K562 (cell line): ENCODE measurements around the gene HTR3E. TPM values are rescaled to one million over a fixed set of nuclear protein-coding genes. Genes with fewer than 3 reads are reported as not detected.

Source experiments
- BHLHE40 ChIP-seq: IDR thresholded peaks from 2 replicates; pipeline ENCODE4 v1.6.1; 2011; ENCODE audit warnings: low read length, improper control_type of control experiment
- CREB3L1 ChIP-seq: fragments of 450-650 bp; IDR thresholded peaks from 2 replicates; pipeline ENCODE4 v1.6.1; 2014; ENCODE audit warnings: low read depth, mild to moderate bottlenecking, moderate library complexity, borderline replicate concordance
- EP300 ChIP-seq: IDR thresholded peaks from 2 replicates; pipeline ENCODE4 v1.6.1; 2012; ENCODE audit warnings: low read length, improper control_type of control experiment
- ESRRA ChIP-seq: fragments of 450-650 bp; IDR thresholded peaks from 2 replicates; pipeline ENCODE4 v1.6.1; 2014; ENCODE audit warnings: low read depth, mild to moderate bottlenecking, moderate library complexity, borderline replicate concordance
- ETS1 ChIP-seq: conservative IDR thresholded peaks from 2 replicates; pipeline ENCODE4 v1.6.1; 2011; ENCODE audit warnings: low read depth, mild to moderate bottlenecking, low read length; ENCODE audit not compliant: control insufficient read depth
- HDAC2 ChIP-seq: fragments of 450-650 bp; IDR thresholded peaks from 2 replicates; pipeline ENCODE4 v1.6.1; 2016; ENCODE audit warnings: mild to moderate bottlenecking
- JUN ChIP-seq, 2 experiments: sonication (generic) in 1 of 2; formaldehyde crosslinking in 1 of 2; IDR thresholded peaks; 2 replicates each; pipeline versions ENCODE4 v1.6.1 to v1.8.0; 2012 to 2022; ENCODE audit warnings: borderline replicate concordance in 2 of 2, mild to moderate bottlenecking in 2 of 2, improper control_type of control experiment in 1 of 2, low read depth in 1 of 2, low read length in 1 of 2, missing genetic modification reagents in 1 of 2
- KAT2B ChIP-seq: IDR thresholded peaks from one replicate; pipeline ENCODE4 v1.6.1; 2012; ENCODE audit warnings: low read depth, mild to moderate bottlenecking, control low read depth, inconsistent platforms, low read length, moderate library complexity
- MCM2 ChIP-seq: fragments of 450-650 bp; IDR thresholded peaks from 2 replicates; pipeline ENCODE4 v1.6.1; 2017; ENCODE audit warnings: low read depth, mild to moderate bottlenecking
- MEF2D ChIP-seq: conservative IDR thresholded peaks from 2 replicates; pipeline ENCODE4 v1.6.1; 2016; ENCODE audit warnings: low read depth, missing genetic modification characterization, missing compliant biosample characterization
- NCOA1 ChIP-seq: fragments of 450-650 bp; IDR thresholded peaks from 2 replicates; pipeline ENCODE4 v1.6.1; 2016; ENCODE audit warnings: low read depth
- NCOA6 ChIP-seq: fragments of 450-650 bp; IDR thresholded peaks from 2 replicates; pipeline ENCODE4 v1.6.1; 2017; ENCODE audit warnings: mild to moderate bottlenecking
- NR3C1 ChIP-seq: sonication (generic); formaldehyde crosslinking; IDR thresholded peaks from 2 replicates; pipeline ENCODE4 v1.8.1; 2022; ENCODE audit warnings: missing genetic modification reagents
- NRF1 ChIP-seq, 2 experiments: fragments of 450-650 bp; IDR thresholded peaks in 1 of 2; conservative IDR thresholded peaks in 1 of 2; 2 replicates each; pipeline ENCODE4 v1.6.1; 2014; ENCODE audit warnings: mild to moderate bottlenecking in 2 of 2
- PHF8 ChIP-seq: fragments of 200-600 bp; sonication (generic); IDR thresholded peaks from 2 replicates; pipeline ENCODE4 v1.6.1; 2012; ENCODE audit warnings: mixed run types, mild to moderate bottlenecking, inconsistent platforms, low read length, moderate library complexity, borderline replicate concordance
- SMAD4 ChIP-seq: fragments of 250-450 bp; sonication (Bioruptor Pico); conservative IDR thresholded peaks from 2 replicates; pipeline ENCODE4 v1.8.0; 2021; ENCODE audit warnings: inconsistent platforms, mild to moderate bottlenecking, moderate library complexity
- SRSF1 ChIP-seq: fragments of 200-400 bp; formaldehyde crosslinking; IDR thresholded peaks from 2 replicates; pipeline ENCODE4 v1.6.1; 2017; ENCODE audit warnings: mild to moderate bottlenecking, low read depth, low read length, moderate library complexity
- TCF7L2 ChIP-seq: fragments of 150-350 bp; IDR thresholded peaks from 2 replicates; pipeline ENCODE4 v1.6.1; 2016; ENCODE audit warnings: low read depth, mild to moderate bottlenecking, low read length, moderate library complexity
- ZC3H4 ChIP-seq: sonication (generic); formaldehyde crosslinking; IDR thresholded peaks from 2 replicates; pipeline ENCODE4 v1.9.0; 2021; ENCODE audit warnings: missing genetic modification reagents, borderline replicate concordance
- ZFP36 ChIP-seq: fragments of 150-350 bp; IDR thresholded peaks from 2 replicates; pipeline ENCODE4 v1.6.1; 2018; ENCODE audit warnings: low read length, low read depth; ENCODE audit not compliant: partially characterized antibody
- ZNF140 ChIP-seq: fragments of 250-450 bp; sonication (Bioruptor Pico); IDR thresholded peaks from 2 replicates; pipeline ENCODE4 v1.8.0; 2021; ENCODE audit warnings: moderate library complexity, mild to moderate bottlenecking, inconsistent platforms
- ZNF24 ChIP-seq: fragments of 450-650 bp; IDR thresholded peaks from 2 replicates; pipeline ENCODE4 v1.6.1; 2016
- ZNF253 ChIP-seq: fragments of 250-450 bp; sonication (Bioruptor Pico); conservative IDR thresholded peaks from 2 replicates; pipeline ENCODE4 v1.6.1; 2021; ENCODE audit warnings: mild to moderate bottlenecking
- ZNF395 ChIP-seq: fragments of 200-800 bp; sonication (Bioruptor generic); IDR thresholded peaks from 2 replicates; pipeline ENCODE4 v1.6.1; 2017; ENCODE audit warnings: missing genetic modification characterization, missing compliant biosample characterization
- ZNF639 ChIP-seq, 2 experiments: fragments of 200-800 bp in 1 of 2; sonication (Bioruptor generic) in 1 of 2; sonication (generic) in 1 of 2; formaldehyde crosslinking in 1 of 2; IDR thresholded peaks in 1 of 2; conservative IDR thresholded peaks in 1 of 2; 2 replicates each; pipeline versions ENCODE4 v1.5.0 to v1.6.1; 2016 to 2020; ENCODE audit warnings: missing compliant biosample characterization in 1 of 2, missing genetic modification characterization in 1 of 2, missing genetic modification reagents in 1 of 2
- polyA plus RNA-seq, 8 experiments: library from polyadenylated mRNA; depleted of rRNA in 4 of 8; stranded (reverse) in 5 of 8; unstranded in 3 of 8; fragments of >200 nt; fragmentation: Nextera tagmentation in 2 of 8; fragmentation: Illumina TruSeq in 1 of 8; extraction: Ambion mirVana in 2 of 8; extraction: Trizol in 1 of 8; gene quantifications; 2 replicates each; pipeline versions ENCODE4 v1.2.1 to v1.2.3, GENCODE V29; 2011 to 2014; ENCODE audit warnings: inconsistent platforms in 1 of 8, missing spikeins in 1 of 8
- total RNA-seq, 7 experiments: library from RNA; depleted of rRNA in 6 of 7; stranded (reverse); fragments of >200 nt in 6 of 7; fragmentation: Illumina TruSeq in 2 of 7; extraction: Trizol in 2 of 7; gene quantifications; 2 replicates each; pipeline versions ENCODE4 v1.2.1 to v1.2.3, GENCODE V29; 2011 to 2021; ENCODE audit warnings: low replicate concordance in 1 of 7

HTR3E gene
- total and polyA plus RNA-seq, 9 of the 15 experiments (the other 6 are each of a cell fraction or from before 2014, with no cell fraction given), result not detected

GRCh38 chr3:184085389-184085852, 11.4 kb upstream of the HTR3E start (continued):
- TF ChIP-seq JUN (IDR thresholded peaks at IDR 0.05; ENCODE audit: borderline replicate concordance, low read depth, low read length) (peak; percentile 98), JUN (CRISPR knock-in tag; IDR thresholded peaks at IDR 0.05; ENCODE audit: borderline replicate concordance) (no peak), CREB3L1 (no peak), ESRRA (no peak), ZFP36 (no peak), PHF8 (no peak), KAT2B (no peak), HDAC2 (peak; percentile 67; the same call in 1 of the 2 replicates), MCM2 (no peak), ZNF24 (no peak), ZNF395 (CRISPR knock-in tag) (no peak), NR3C1 (CRISPR knock-in tag) (no peak), ZNF140 (CRISPR knock-in tag) (no peak), SRSF1 (no peak), NRF1 (conservative IDR thresholded peaks at IDR 0.05 in 1 of 2, IDR thresholded peaks at IDR 0.05 in 1 of 2) (no peak), MEF2D (tag) (no peak), NCOA6 (no peak), TCF7L2 (no peak), EP300 (peak; percentile 80), SMAD4 (CRISPR knock-in tag) (peak; percentile 88), ZNF639 (CRISPR knock-in tag; conservative IDR thresholded peaks at IDR 0.05 in 1 of 2, IDR thresholded peaks at IDR 0.05 in 1 of 2) (no peak), ETS1 (no peak), ZC3H4 (CRISPR knock-in tag) (no peak), ZNF253 (no peak), BHLHE40 (peak; percentile 72), NCOA1 (no peak; the same call in 1 of the 2 replicates)
